GM12865 (cell line): ENCODE data around the gene ITGBL1.

Source experiments
- DNase-seq: peaks from one replicate; pipeline ENCODE4 v3.0.0; 2010; ENCODE audit warnings: low read depth
- H3K4me3 ChIP-seq: 2 replicates; pipeline ENCODE4 v1.5.1; 2011; ENCODE audit warnings: mild to moderate bottlenecking, low read depth, low read length, control low read depth
- CTCF ChIP-seq: IDR thresholded peaks from 2 replicates; pipeline ENCODE4 v1.5.1; 2011; ENCODE audit warnings: low read length, control low read depth, low read depth, inconsistent platforms; ENCODE audit not compliant: insufficient read depth; ENCODE audit errors: missing control alignments

The ITGBL1 gene

GRCh38 chr13:101565317-101565716 is 112.8 kb downstream of the ITGBL1 start:
- no peak for DNase-seq
- TF ChIP-seq CTCF: no peak
- no peak overlapping the region for H3K4me3 ChIP-seq

DNA sequence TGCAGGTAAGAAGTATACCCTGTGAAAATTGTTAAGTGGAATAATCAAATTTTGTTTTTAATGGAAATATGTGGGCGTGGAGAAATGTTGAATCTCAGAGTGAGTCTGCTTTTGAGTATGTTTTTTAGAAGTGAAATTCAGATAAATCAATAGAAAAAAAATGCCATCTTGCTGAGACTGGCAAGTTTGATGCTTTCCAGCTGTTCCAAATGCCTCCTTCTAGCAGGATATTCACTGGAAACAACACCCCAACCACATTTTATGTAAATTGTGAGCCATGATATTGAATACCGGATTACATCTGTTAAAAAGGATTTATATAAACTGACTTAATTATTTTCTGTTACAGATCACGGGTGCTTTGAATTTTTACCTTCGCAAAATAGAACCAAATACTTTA is 115.4 kb downstream of the ITGBL1 start:
- no peak overlapping the region for H3K4me3 ChIP-seq
- no peak for TF ChIP-seq CTCF
- DNase-seq: no peak

- TF ChIP-seq CTCF: no peak
- no peak overlapping the region for H3K4me3 ChIP-seq
- no peak for DNase-seq
Observed at GRCh38 chr13:101569807-101570206, 117.3 kb downstream of the ITGBL1 start.

- no peak overlapping the region for H3K4me3 ChIP-seq
- no peak for TF ChIP-seq CTCF
- DNase-seq: no peak
Observed at GRCh38 chr13:101570410-101570809, 117.9 kb downstream of the ITGBL1 start.

DNA sequence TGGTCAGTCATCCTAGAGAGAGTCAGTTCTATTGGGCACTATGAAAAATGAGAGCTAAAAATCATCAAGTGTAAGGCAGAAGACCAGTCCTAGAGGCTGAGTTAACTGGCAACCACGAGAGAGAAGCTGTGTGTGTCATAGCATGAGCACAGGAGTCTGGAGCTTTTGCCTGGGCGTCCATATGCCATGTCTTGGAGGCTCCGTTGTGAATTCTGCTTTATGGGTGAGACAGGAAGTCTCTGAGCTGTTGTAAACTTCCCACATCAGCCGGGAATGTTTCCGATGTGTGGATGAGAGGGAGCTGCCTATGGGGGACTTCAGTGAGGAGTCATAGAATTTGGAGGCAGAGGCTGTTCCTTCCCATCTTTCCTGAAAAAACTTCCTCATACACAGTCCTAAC is 120.0 kb downstream of the ITGBL1 start:
- no peak for DNase-seq
- no peak overlapping the region for H3K4me3 ChIP-seq
- TF ChIP-seq CTCF: no peak

- no peak for TF ChIP-seq CTCF
- H3K4me3 ChIP-seq: no peak overlapping the region
- DNase-seq: no peak
Observed at GRCh38 chr13:101575581-101575980, 123.1 kb downstream of the ITGBL1 start.

DNA sequence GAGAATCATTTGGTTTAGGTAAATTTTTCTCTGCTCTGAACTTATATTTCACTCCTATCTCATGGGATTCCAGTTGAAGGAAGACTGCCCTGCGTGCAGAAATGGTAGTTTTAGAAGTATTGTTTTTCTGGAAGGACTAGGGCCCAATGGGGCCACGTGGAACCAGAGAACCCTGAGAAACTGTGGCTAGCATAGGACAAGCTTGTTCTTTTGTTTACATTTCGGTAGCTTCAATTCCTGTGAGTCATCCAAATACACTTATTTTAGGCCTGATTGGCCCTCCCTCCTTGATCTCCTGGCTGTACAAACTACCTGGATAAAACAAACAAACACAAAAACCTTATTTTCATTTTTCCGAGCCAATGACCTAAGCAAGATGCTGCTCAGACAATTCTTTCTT is 124.0 kb downstream of the ITGBL1 start:
- TF ChIP-seq CTCF: no peak
- no peak overlapping the region for H3K4me3 ChIP-seq
- DNase-seq: no peak
